NCI-H2227 (cell line): ENCODE measurements around the gene EXOC3.

Source experiments
- DNase-seq: peaks from one replicate; lab custom pipeline; 2025; ENCODE audit not compliant: unreplicated experiment; lab: John Stamatoyannopoulos, UW

The EXOC3 gene

DNA sequence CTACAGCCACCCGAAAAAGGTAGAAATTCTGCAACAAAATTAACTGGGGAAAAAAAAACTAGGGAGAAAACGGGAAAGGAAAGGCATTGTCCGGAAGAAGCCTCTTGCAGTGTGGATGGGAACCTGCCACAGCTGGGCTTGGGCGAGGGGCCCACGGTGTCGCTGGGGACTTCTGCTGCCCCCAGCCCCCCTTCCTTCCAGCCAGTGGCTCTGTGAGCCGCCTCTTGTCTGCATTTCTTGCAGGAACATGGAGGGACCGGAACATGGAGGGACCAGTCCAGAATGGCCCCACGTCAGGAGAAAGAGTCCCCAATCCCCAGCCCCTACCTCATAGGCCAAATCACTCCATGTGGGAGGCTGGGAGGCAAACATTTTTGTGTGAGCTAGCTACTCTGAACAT, 36.9 kb upstream of the EXOC3 start:
- no peak for DNase-seq

GRCh38 chr5:407051-407450, 35.9 kb upstream of the EXOC3 start:
- DNase-seq, result no peak

DNA sequence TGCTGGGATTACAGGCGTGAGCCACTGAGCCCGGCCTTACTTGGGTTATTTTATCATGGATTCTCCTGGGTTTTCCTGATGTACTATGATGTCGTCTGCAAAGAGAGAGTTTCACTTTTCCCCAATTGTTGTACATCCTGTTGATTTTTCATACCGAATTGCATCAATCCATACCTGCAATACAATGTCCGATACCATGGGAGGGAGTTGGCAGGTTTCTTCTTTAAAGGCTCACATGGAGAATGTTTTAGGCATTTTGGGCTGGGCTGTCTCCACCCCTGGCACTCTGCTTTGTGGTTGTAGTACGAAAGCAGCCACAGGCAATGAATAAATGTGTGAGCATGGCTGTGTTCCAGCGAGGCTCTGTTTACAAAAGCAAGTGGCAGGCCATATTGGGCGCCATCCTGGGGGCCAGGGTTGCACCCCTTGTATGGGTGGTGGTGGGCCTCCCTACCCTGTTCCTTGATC, 35.1 kb upstream of the EXOC3 start:
- no peak for DNase-seq

- no peak for DNase-seq
Measured at GRCh38 chr5:410911-411517, 32.0 kb upstream of the EXOC3 start.

DNA sequence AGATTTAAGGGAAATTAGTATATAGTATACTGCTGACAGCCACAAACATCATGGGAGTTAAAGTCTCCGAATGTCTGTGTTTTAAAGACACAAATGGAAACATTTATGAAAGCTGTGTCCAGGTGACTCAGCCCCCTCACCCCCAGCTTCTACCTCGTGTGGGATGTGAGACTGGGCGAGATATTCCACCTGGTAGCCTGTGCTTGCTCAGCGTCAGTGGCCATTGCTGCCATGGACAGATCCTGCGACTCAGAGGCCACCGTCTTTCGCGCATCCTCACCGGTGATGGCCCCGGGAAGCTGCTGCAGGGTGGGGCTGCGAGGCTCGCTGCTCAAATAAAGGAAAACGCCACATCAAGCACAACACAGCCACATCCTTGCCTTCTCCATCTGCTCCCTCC, 31.2 kb upstream of the EXOC3 start:
- DNase-seq, result peak; percentile 52

DNA sequence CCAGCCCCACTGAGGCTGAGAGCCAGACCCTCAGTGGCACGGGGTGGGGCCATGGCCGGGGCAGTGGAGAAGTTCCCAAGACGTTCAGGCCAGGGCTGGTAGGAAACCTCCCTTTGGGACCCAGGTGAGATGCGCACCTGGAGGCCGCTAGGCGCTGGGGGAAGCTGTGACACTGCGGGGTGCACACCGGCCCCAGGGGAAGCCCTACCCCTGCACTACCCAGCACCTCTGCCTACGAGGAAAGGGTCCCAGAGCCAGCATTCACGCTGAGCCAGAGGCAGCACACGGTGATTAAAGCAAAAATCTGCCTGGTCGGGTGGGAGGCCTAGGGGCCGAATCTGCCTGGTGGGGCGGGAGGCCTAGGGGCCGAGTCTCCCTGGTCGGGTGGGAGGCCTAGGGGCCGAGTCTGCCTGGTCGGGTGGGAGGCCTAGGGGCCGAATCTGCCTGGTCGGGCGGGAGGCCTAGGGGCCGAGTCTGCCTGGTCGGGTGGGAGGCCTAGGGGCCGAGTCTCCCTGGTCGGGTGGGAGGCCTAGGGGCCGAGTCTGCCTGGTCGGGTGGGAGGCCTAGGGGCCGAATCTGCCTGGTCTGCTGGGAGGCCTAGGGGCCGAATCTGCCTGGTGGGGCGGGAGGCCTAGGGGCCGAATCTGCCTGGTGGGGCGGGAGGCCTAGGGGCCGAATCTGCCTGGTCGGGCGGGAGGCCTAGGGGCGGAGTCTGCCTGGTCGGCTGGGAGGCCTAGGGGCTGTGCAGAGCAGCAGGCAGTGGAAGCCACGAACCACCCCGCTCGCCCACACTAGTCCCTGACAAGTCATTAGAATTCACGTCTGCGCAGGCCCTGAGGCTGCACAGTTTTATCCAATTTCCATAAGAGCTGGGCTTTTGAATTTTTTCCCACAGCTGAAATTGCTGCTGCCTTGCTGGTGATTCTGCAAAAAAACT, 27.7 kb upstream of the EXOC3 start:
- peak; percentile 61 for DNase-seq

GRCh38 chr5:415928-416635, 26.9 kb upstream of the EXOC3 start:
- no peak for DNase-seq

- DNase-seq, result no peak
Measured at GRCh38 chr5:416636-416960, 26.4 kb upstream of the EXOC3 start.

- DNase-seq, result no peak
Measured at GRCh38 chr5:417301-418161, 25.4 kb upstream of the EXOC3 start.

GRCh38 chr5:418162-419121, 24.5 kb upstream of the EXOC3 start:
- DNase-seq, result no peak

GRCh38 chr5:419970-420369, 23.0 kb upstream of the EXOC3 start:
- no peak for DNase-seq

DNA sequence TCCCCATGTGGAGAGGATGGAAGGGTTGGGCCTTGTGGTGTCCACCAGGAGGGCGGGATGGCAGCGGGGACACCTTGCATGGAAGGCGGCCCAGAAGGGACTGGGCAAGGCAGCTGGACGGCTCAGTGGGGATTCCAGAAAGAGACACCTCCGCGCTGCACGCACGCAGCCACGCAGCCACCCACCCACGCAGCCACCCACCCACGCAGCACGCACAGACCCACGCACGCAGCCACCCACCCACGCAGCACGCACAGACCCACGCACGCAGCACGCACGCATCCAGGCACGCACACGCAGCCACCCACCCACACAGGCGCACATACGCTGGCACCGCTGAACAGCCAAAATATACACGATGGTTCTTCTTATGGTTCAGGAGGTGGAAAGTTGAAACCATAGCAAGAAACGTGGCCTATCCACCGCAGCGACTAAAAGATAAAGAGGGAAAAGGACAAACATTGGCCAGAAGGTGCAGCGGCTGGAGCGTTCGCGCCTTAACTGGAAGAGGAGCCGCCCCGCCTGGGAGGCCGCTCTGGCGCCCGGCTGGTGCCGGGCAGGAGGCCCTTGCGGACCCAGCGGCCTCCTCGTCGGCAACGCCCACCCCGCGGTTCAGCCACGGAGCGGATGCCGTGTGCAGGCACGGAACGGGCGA, 22.2 kb upstream of the EXOC3 start:
- DNase-seq, result no peak

GRCh38 chr5:421287-421880, 21.6 kb upstream of the EXOC3 start:
- DNase-seq, result no peak

DNA sequence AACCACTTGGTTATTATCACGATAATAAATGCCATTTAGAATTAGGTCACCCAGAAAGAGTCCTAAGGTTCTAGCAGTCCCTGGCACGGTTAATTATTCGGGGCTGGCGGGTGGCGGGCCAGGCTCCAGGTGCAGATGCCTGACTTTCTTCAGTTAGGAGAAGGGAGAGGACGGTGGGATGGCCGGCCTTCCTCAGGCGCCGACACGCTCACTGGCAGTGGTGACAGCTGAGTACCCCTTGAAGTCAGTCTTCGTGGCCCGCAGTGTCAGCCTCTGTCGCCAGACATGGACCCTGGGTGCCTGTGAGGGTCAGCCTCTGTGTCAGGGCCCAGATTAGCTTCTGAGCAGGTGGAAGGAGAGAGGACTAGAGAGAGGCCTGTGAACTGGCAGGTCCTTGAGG, 21.1 kb upstream of the EXOC3 start:
- no peak for DNase-seq

DNA sequence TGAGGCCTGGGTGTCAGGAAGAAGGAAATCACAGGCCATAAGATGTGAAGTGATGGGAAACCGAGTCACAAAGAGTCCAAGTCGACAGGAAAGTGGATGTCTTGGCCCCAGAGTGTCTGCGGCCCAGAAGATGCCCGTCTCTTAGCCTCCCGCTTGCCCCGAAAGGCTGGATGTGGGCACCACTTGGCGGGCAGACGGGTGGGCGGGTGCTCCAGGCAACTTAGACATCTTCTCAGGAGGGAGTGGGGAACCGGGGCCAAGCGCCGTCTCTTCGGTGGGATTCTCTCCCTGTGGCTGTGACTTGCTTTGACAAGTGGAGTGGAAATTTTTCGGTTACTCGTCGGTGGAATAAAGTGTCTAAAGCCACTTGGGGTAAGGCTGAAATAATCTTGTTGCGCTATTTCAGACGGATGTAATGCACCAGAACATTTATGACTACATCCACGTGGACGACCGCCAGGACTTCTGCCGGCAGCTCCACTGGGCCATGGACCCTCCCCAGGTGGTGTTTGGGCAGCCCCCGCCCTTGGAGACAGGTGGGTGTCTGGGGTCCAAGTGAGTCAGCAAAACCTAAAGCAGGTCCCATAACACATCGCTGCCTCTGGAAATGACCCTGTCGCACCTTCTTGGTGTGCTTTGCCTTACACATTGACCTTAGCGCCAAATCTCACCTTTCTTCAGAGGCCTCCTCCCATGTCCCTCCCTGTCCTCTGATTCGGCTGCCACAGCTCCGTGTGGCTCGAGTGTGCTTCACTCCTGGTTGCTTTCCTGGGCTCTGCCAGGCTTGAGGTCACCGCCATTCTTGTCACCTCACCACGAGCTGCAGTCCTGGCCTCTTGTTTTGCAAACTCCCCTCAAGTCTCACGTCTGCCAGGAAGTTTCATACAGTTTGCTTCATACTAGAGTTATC, 20.4 kb upstream of the EXOC3 start:
- DNase-seq, result no peak

GRCh38 chr5:423233-423565, 19.8 kb upstream of the EXOC3 start:
- no peak for DNase-seq

DNA sequence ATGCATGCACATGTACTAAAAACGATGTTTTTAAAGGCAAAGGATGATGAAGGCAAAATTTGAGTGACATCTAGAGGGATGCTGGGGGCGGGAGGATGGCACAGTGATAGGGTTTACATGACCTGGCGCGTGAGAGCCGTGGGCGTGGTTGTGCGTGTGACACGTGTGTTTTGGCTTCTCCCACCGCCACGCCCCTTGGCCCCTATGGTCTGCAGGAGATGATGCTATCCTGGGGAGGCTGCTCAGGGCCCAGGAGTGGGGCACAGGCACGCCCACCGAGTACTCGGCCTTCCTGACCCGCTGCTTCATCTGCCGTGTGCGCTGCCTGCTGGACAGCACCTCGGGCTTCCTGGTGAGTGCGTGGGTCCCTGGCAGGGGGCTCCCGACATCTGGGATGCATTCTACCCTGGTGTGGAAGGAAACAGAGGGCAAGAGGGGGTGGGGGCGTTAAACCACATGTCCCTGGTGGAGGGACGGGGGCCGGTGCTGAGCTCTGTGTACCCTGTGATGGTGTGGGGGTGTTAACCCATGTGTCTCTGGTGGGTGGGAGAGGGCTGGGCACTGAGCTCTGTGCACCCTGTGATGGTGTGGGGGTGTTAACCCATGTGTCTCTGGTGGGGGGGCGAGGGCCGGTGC, 19.2 kb upstream of the EXOC3 start:
- no peak for DNase-seq
